AG04450 (cell line): ENCODE data around the gene GRID1. TPM values are rescaled to one million over a fixed set of nuclear protein-coding genes. Genes with fewer than 3 reads are reported as not detected.

Experiments
- CTCF ChIA-PET: fragments of 300-600, 350-600 bp; formaldehyde crosslinking; extraction: SDS; loops from one replicate; lab custom pipeline; 2022; ENCODE audit warnings: antibody characterized with exemption, inconsistent platforms; lab: Charles Lee
- POLR2A ChIA-PET: fragments of 350-600 bp; formaldehyde crosslinking; extraction: SDS; loops from one replicate; lab custom pipeline; 2021; ENCODE audit warnings: antibody characterized with exemption, inconsistent platforms; lab: Yijun Ruan, JAX
- DNase-seq: peaks from one replicate; pipeline ENCODE4 v3.0.0-alpha.2; 2011; ENCODE audit warnings: low read depth, low spot score
- H3K27ac ChIP-seq: one replicate; pipeline ENCODE4 v1.5.1; 2012; ENCODE audit warnings: low read depth, low read length, control low read depth
- H3K27me3 ChIP-seq: one replicate; pipeline ENCODE4 v1.6.0; 2012; ENCODE audit warnings: low read length; ENCODE audit not compliant: control insufficient read depth, insufficient read depth
- H3K4me3 ChIP-seq: 2 replicates; pipeline ENCODE4 v1.5.1; 2011; ENCODE audit warnings: mild to moderate bottlenecking, low read depth, low read length, control low read depth
- H3K9me3 ChIP-seq: 2 replicates; pipeline ENCODE4 v1.5.1; 2012; ENCODE audit warnings: low read length; ENCODE audit not compliant: control insufficient read depth, insufficient read depth
- polyA plus RNA-seq: library from polyadenylated mRNA; depleted of rRNA; stranded (reverse); fragments of >200 nt; gene quantifications from 2 replicates; pipeline ENCODE4 v1.2.3, GENCODE V29; 2011
- TF ChIP-seq, protein P1 (sequence below): IDR thresholded peaks from 2 replicates; pipeline ENCODE4 v1.5.1; 2011; ENCODE audit warnings: low read depth, low read length, control low read depth, inconsistent platforms

Gene GRID1
- polyA plus RNA-seq, 1 experiment: not detected

DNA sequence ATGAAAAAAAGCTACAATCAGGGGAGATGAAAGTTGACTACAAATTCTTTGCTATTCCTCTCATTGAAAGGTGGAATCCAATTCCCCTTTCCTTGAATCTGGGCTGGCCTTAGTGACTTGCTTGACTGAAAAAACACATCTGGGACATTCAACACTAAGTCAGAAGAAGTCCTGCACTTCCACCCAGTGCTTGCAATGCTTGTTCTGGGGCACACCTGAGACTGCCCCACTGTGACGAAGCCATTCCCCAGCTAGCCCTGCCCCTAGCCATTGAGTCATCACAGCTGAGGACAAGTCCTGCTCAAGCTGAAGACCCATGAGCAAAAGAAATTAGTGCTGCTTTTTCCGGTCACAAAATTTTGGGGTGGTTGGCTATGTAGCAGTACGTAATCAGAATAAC lies 19.2 kb upstream of the GRID1 start:
- CTCF ChIA-PET: no interaction called here
- H3K27me3 ChIP-seq: peaks cover 32% of the 10 kb centered on the region

DNA sequence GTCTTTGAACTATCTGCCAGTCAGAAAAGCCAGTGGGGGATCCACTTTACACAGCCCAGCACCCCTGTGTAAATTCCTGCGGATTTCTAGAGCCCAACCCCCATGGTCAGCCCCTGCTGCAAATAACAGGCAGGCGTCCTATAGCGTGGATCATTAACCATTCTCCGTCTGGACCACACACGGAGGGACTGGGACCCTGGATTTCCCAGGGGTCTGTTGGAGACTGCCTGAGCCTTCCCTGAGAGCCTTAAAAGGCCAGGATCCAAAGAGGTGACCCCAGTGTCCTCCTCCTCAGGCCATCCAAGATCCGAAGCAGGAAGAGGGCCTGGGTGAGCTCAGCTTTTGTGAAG lies 11.2 kb upstream of the GRID1 start:
- Histone ChIP-seq H3K4me3 (no peak overlapping the region), H3K27me3 (peaks cover 27% of the 10 kb centered on the region), H3K9me3 (no peaks in the 10 kb centered on the region), H3K27ac (no peak overlapping the region)
- TF ChIP-seq, protein P1, sequence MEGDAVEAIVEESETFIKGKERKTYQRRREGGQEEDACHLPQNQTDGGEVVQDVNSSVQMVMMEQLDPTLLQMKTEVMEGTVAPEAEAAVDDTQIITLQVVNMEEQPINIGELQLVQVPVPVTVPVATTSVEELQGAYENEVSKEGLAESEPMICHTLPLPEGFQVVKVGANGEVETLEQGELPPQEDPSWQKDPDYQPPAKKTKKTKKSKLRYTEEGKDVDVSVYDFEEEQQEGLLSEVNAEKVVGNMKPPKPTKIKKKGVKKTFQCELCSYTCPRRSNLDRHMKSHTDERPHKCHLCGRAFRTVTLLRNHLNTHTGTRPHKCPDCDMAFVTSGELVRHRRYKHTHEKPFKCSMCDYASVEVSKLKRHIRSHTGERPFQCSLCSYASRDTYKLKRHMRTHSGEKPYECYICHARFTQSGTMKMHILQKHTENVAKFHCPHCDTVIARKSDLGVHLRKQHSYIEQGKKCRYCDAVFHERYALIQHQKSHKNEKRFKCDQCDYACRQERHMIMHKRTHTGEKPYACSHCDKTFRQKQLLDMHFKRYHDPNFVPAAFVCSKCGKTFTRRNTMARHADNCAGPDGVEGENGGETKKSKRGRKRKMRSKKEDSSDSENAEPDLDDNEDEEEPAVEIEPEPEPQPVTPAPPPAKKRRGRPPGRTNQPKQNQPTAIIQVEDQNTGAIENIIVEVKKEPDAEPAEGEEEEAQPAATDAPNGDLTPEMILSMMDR: no peak
- no peak for DNase-seq
- ChIA-PET POLR2A (no interaction called here), CTCF (interaction anchor here (0.6 to 5.6 kb wide), 5 partner anchors 15 to 1837 kb away, joined by 3 to 42 read pairs (median 4); no protein-coding TSS in a partner anchor)

More for the DNA sequence above, 19.2 kb upstream of the GRID1 start:
- no peak overlapping the region for H3K27ac ChIP-seq
- no peaks in the 10 kb centered on the region; the same call in 1 of the 2 replicates for H3K9me3 ChIP-seq
- POLR2A ChIA-PET: no interaction called here
- no peak for DNase-seq
- no peak overlapping the region for H3K4me3 ChIP-seq
- TF ChIP-seq, protein P1: no peak

DNA sequence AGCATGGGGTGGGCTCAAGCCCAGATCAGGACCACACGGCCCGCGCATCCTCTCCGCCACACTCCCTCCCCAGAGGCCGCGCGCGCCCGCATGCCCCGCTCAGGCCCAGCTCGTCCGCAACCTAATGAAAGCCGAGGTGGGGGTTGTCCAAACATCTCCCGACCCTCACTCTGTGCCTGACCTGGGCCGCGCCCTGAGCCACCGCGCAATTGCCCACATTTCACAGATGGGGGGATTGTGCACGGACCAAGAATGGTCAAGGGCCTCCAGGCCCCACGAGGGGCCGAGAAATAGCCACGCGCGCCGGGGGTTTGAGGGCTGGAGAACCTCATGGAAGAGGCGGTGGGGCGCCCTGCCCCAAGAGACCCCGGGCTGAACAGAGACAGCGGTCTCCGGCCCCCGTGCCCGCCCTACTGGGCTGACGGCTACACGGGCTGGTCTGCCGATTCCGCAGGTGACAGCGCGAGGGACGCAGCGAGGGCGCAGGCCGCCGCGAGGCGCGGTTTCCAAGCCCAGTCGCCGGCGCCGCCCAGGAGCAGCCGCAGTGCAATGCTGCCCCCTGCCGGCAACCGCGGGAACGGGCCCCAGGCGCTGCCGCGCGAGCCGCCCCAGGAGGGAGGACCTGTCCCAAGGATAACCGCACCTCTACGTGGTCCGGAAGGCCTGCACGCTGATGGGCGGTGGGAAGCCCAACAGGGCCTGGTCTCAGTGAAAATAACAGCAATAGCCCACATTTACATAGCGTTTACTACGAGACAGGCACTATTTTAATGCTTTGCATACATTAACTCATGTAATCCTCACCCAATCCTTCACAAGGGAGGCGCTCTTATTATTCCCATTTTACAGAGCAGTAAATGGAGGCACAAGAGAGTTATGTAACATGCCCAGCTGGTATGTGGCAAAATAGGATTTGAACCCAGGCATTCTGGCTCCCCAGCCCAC lies 10.5 kb upstream of the GRID1 start:
- Histone ChIP-seq H3K27me3 (peaks cover 27% of the 10 kb centered on the region), H3K9me3 (no peaks in the 10 kb centered on the region), H3K4me3 (peak overlapping the region; percentile 42; the same call in 1 of the 2 replicates), H3K27ac (no peak overlapping the region)
- no peak for DNase-seq
- TF ChIP-seq, protein P1: peak; percentile 86
- POLR2A ChIA-PET: no interaction called here
- CTCF ChIA-PET: interaction anchor here (0.6 to 5.6 kb wide), 8 partner anchors 10 to 1837 kb away, joined by 3 to 42 read pairs (median 4); no protein-coding TSS in a partner anchor

DNA sequence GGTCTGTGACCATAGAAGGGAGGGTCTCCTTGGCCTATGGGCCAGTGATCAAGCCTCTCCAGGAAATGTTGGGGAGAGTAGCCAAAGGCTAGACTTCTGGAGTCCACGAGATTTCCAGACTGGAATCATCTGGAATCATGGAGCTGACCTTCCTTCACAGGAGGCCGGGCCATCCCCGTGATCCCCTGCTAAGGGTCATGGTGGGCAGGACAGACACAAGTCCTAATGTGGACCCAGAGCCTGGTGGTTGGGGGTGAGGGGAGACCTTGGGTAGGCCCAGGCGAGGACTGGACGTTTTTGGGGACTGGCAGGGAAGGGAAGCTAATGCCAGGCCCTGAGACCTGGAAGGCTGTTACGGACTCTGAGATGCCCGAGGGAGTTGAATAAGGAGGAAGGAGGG lies 9.8 kb upstream of the GRID1 start:
- peaks cover 30% of the 10 kb centered on the region for H3K27me3 ChIP-seq

More for the DNA sequence above, 9.8 kb upstream of the GRID1 start:
- TF ChIP-seq, protein P1: no peak
- ChIA-PET CTCF (interaction anchor here (0.6 to 5.6 kb wide), 4 partner anchors 9 to 1836 kb away, joined by 3 to 42 read pairs (median 4); no protein-coding TSS in a partner anchor), POLR2A (no interaction called here)
- Histone ChIP-seq H3K27ac (no peak overlapping the region), H3K4me3 (no peak overlapping the region), H3K9me3 (no peaks in the 10 kb centered on the region)
- DNase-seq: no peak
